Esophagus squamous epithelium (tissue), 4 donors: Measurements from ENCODE around the gene KRTAP16-1.

Source experiments
- CTCF ChIP-seq, 6 experiments: fragments of 450-650 bp in 4 of 6; fragments of 200-600 bp in 2 of 6; sonication (generic) in 2 of 6; IDR thresholded peaks; one replicate each; pipeline ENCODE4 v1.5.1; 2016 to 2019; ENCODE audit warnings: antibody characterized with exemption in 6 of 6, mild to moderate bottlenecking in 4 of 6, moderate library complexity in 4 of 6
- POLR2A ChIP-seq, 4 donors: fragments of 450-650 bp; IDR thresholded peaks; one replicate each; pipeline ENCODE4 v1.6.1; 2017; ENCODE audit warnings: antibody characterized with exemption in 4 of 4, mild to moderate bottlenecking in 4 of 4, moderate library complexity in 3 of 4

- no peak for TF ChIP-seq CTCF (IDR thresholded peaks at IDR 0.05)
- TF ChIP-seq POLR2A (IDR thresholded peaks at IDR 0.05), result no peak
Observed at GRCh38 chr17:41308918-41309359, at the start of gene KRTAP16-1.
